ENCODE results near the gene EFEMP1. TPM values are rescaled to one million over a fixed set of nuclear protein-coding genes. Genes with fewer than 3 reads are reported as not detected.

EFEMP1 gene
- total RNA-seq, 2 experiments from 2014 or later: not detected

GRCh38 chr2:55954306-55955035 is 30.9 kb upstream of the EFEMP1 start:
- Mint-ChIP-seq H3K4me1 (no peaks in the 10 kb centered on the region), H3K9me3 (ENCODE audit: low read depth) (no peaks in the 10 kb centered on the region), H3K27ac (no peak overlapping the region), H3K4me3 (no peak overlapping the region), H3K27me3 (peaks cover 7% of the 10 kb centered on the region), H3K36me3 (ENCODE audit: low read depth) (no peaks in the 10 kb centered on the region)
- ATAC-seq (no peak), DNase-seq (no peak)
- ChIA-PET CTCF (interaction anchor here (0.8 kb wide), 1 partner anchor 9 kb away, joined by 4 read pairs; no protein-coding TSS in a partner anchor), POLR2A (no interaction called here)
- intact Hi-C loops (cut with DNase I, micrococcal nuclease): no loop called here

- intact Hi-C loops (cut with DNase I, micrococcal nuclease): no loop called here
- Mint-ChIP-seq H3K9me3 (ENCODE audit: low read depth) (no peaks in the 10 kb centered on the region), H3K4me1 (no peaks in the 10 kb centered on the region), H3K27me3 (peaks cover 9% of the 10 kb centered on the region), H3K36me3 (ENCODE audit: low read depth) (no peaks in the 10 kb centered on the region), H3K4me3 (no peak overlapping the region), H3K27ac (no peak overlapping the region)
- POLR2A ChIA-PET: no interaction called here
- CTCF ChIA-PET: no interaction called here
- ATAC-seq: no peak
- DNase-seq: no peak
Observed at GRCh38 chr2:55952415-55952814, 28.8 kb upstream of the EFEMP1 start.

GRCh38 chr2:55951533-55951932 is 28.0 kb upstream of the EFEMP1 start:
- Mint-ChIP-seq H3K36me3 (ENCODE audit: low read depth) (no peaks in the 10 kb centered on the region), H3K9me3 (ENCODE audit: low read depth) (no peaks in the 10 kb centered on the region), H3K27me3 (peaks cover 10% of the 10 kb centered on the region), H3K4me1 (no peaks in the 10 kb centered on the region), H3K27ac (no peak overlapping the region), H3K4me3 (no peak overlapping the region)
- intact Hi-C loops (cut with DNase I, micrococcal nuclease): no loop called here
- CTCF ChIA-PET: no interaction called here
- ATAC-seq (no peak), DNase-seq (no peak)
- POLR2A ChIA-PET: no interaction called here

- POLR2A ChIA-PET: no interaction called here
- intact Hi-C loops (cut with DNase I, micrococcal nuclease): no loop called here
- H3K27me3 Mint-ChIP-seq: peaks cover 13% of the 10 kb centered on the region
- H3K4me3 Mint-ChIP-seq: no peak overlapping the region
- H3K36me3 Mint-ChIP-seq (ENCODE audit: low read depth): no peaks in the 10 kb centered on the region
- H3K9me3 Mint-ChIP-seq (ENCODE audit: low read depth): no peaks in the 10 kb centered on the region
- ATAC-seq (no peak), DNase-seq (no peak)
- H3K27ac Mint-ChIP-seq: no peak overlapping the region
- CTCF ChIA-PET: no interaction called here
- H3K4me1 Mint-ChIP-seq: no peaks in the 10 kb centered on the region
Observed at GRCh38 chr2:55949613-55950012, 26.0 kb upstream of the EFEMP1 start.

GRCh38 chr2:55949211-55949610 is 25.6 kb upstream of the EFEMP1 start:
- ChIA-PET CTCF (interaction anchor here (0.6 kb wide), 1 partner anchor 228 kb away, joined by 3 read pairs; no protein-coding TSS in a partner anchor), POLR2A (no interaction called here)
- Mint-ChIP-seq H3K27ac (no peak overlapping the region), H3K27me3 (peaks cover 13% of the 10 kb centered on the region), H3K4me3 (no peak overlapping the region), H3K4me1 (no peaks in the 10 kb centered on the region), H3K36me3 (ENCODE audit: low read depth) (no peaks in the 10 kb centered on the region), H3K9me3 (ENCODE audit: low read depth) (no peaks in the 10 kb centered on the region)
- intact Hi-C loops (cut with DNase I, micrococcal nuclease): no loop called here
- no peak for ATAC-seq
- DNase-seq: no peak

GRCh38 chr2:55948176-55948923 is 24.8 kb upstream of the EFEMP1 start:
- H3K9me3 Mint-ChIP-seq (ENCODE audit: low read depth): no peaks in the 10 kb centered on the region
- no peaks in the 10 kb centered on the region for H3K36me3 Mint-ChIP-seq (ENCODE audit: low read depth)
- intact Hi-C loops (cut with DNase I, micrococcal nuclease): no loop called here
- peaks cover 13% of the 10 kb centered on the region for H3K27me3 Mint-ChIP-seq
- DNase-seq: no peak
- H3K4me3 Mint-ChIP-seq: no peak overlapping the region
- H3K4me1 Mint-ChIP-seq: no peaks in the 10 kb centered on the region
- no peak for ATAC-seq
- POLR2A ChIA-PET: no interaction called here
- CTCF ChIA-PET: interaction anchor here (0.6 kb wide), 1 partner anchor 68 kb away, joined by 3 read pairs; no protein-coding TSS in a partner anchor
- no peak overlapping the region for H3K27ac Mint-ChIP-seq

GRCh38 chr2:55947752-55948151 is 24.2 kb upstream of the EFEMP1 start:
- H3K36me3 Mint-ChIP-seq (ENCODE audit: low read depth): no peaks in the 10 kb centered on the region
- H3K4me3 Mint-ChIP-seq: no peak overlapping the region
- intact Hi-C loops (cut with DNase I, micrococcal nuclease): no loop called here
- H3K9me3 Mint-ChIP-seq (ENCODE audit: low read depth): no peaks in the 10 kb centered on the region
- ATAC-seq (no peak), DNase-seq (no peak)
- POLR2A ChIA-PET: no interaction called here
- no peak overlapping the region for H3K27ac Mint-ChIP-seq
- no peaks in the 10 kb centered on the region for H3K4me1 Mint-ChIP-seq
- CTCF ChIA-PET: no interaction called here
- H3K27me3 Mint-ChIP-seq: peaks cover 13% of the 10 kb centered on the region

GRCh38 chr2:55946793-55947192 is 23.2 kb upstream of the EFEMP1 start:
- Mint-ChIP-seq H3K27ac (no peak overlapping the region), H3K9me3 (ENCODE audit: low read depth) (no peaks in the 10 kb centered on the region), H3K27me3 (peaks cover 13% of the 10 kb centered on the region), H3K4me3 (no peak overlapping the region), H3K36me3 (ENCODE audit: low read depth) (no peaks in the 10 kb centered on the region), H3K4me1 (no peaks in the 10 kb centered on the region)
- POLR2A ChIA-PET: no interaction called here
- CTCF ChIA-PET: interaction anchor here (0.7 kb wide), 1 partner anchor 223 kb away, joined by 3 read pairs; no protein-coding TSS in a partner anchor
- no peak for DNase-seq
- no peak for ATAC-seq
- intact Hi-C loops (cut with DNase I, micrococcal nuclease): no loop called here

- Mint-ChIP-seq H3K36me3 (ENCODE audit: low read depth) (no peaks in the 10 kb centered on the region), H3K27ac (no peak overlapping the region), H3K27me3 (peaks cover 8% of the 10 kb centered on the region), H3K4me3 (no peak overlapping the region), H3K4me1 (no peaks in the 10 kb centered on the region), H3K9me3 (ENCODE audit: low read depth) (no peaks in the 10 kb centered on the region)
- POLR2A ChIA-PET: no interaction called here
- ATAC-seq (no peak), DNase-seq (no peak)
- intact Hi-C loops (cut with DNase I, micrococcal nuclease): no loop called here
- CTCF ChIA-PET: no interaction called here
Observed at GRCh38 chr2:55943466-55943865, 19.9 kb upstream of the EFEMP1 start.

- no peak for DNase-seq
- Mint-ChIP-seq H3K36me3 (ENCODE audit: low read depth) (no peaks in the 10 kb centered on the region), H3K27me3 (peaks cover 2% of the 10 kb centered on the region), H3K9me3 (ENCODE audit: low read depth) (no peaks in the 10 kb centered on the region), H3K27ac (no peak overlapping the region), H3K4me1 (no peaks in the 10 kb centered on the region), H3K4me3 (no peak overlapping the region)
- ChIA-PET CTCF (no interaction called here), POLR2A (no interaction called here)
- ATAC-seq: no peak
- intact Hi-C loops (cut with DNase I, micrococcal nuclease): no loop called here
Observed at GRCh38 chr2:55936351-55936750, 12.8 kb upstream of the EFEMP1 start.

- Mint-ChIP-seq H3K27me3 (peaks cover 2% of the 10 kb centered on the region), H3K27ac (no peak overlapping the region), H3K36me3 (ENCODE audit: low read depth) (no peaks in the 10 kb centered on the region), H3K9me3 (ENCODE audit: low read depth) (no peaks in the 10 kb centered on the region), H3K4me1 (no peaks in the 10 kb centered on the region), H3K4me3 (no peak overlapping the region)
- ATAC-seq (no peak), DNase-seq (no peak)
- intact Hi-C loops (cut with DNase I, micrococcal nuclease): no loop called here
- CTCF ChIA-PET: no interaction called here
- POLR2A ChIA-PET: no interaction called here
Observed at GRCh38 chr2:55934337-55934736, 10.8 kb upstream of the EFEMP1 start.

- Mint-ChIP-seq H3K27me3 (peaks cover 4% of the 10 kb centered on the region), H3K27ac (no peak overlapping the region), H3K36me3 (ENCODE audit: low read depth) (no peaks in the 10 kb centered on the region), H3K9me3 (ENCODE audit: low read depth) (no peaks in the 10 kb centered on the region), H3K4me1 (no peaks in the 10 kb centered on the region), H3K4me3 (no peak overlapping the region)
- intact Hi-C loops (cut with DNase I, micrococcal nuclease): no loop called here
- no peak for DNase-seq
- ChIA-PET CTCF (interaction anchor here (0.6 kb wide), 1 partner anchor 252 kb away, joined by 3 read pairs; no protein-coding TSS in a partner anchor), POLR2A (no interaction called here)
- ATAC-seq: no peak
Observed at GRCh38 chr2:55932843-55933242, 9.3 kb upstream of the EFEMP1 start.

Measured in activated CD4-positive, alpha-beta T cell treated with anti-CD3 and anti-CD28 coated beads for 36 hours (primary cell).